BJ (cell line): Measurements from ENCODE around the gene CNTN3. TPM values are rescaled to one million over a fixed set of nuclear protein-coding genes. Genes with fewer than 3 reads are reported as not detected.

Source experiments
- CTCF ChIA-PET: fragments of 350-600 bp; formaldehyde crosslinking; extraction: SDS; loops from one replicate; lab custom pipeline; 2021; ENCODE audit warnings: antibody characterized with exemption, inconsistent platforms; lab: Yijun Ruan, JAX
- POLR2A ChIA-PET: fragments of 300-600 bp; sonication (Branson Sonifier 250); formaldehyde crosslinking; extraction: SDS; loops from one replicate; lab custom pipeline; 2021; ENCODE audit warnings: antibody characterized with exemption; lab: Charles Lee
- DNase-seq: peaks from one replicate; pipeline ENCODE4 v3.0.0-alpha.2; 2011; ENCODE audit warnings: low read depth
- H3K27me3 ChIP-seq: 2 replicates; pipeline ENCODE4 v1.6.0; 2011; ENCODE audit warnings: low read length; ENCODE audit not compliant: control insufficient read depth, insufficient read depth
- H3K36me3 ChIP-seq: 2 replicates; pipeline ENCODE4 v1.5.1; 2011; ENCODE audit warnings: low read length; ENCODE audit not compliant: control insufficient read depth, insufficient read depth
- H3K4me3 ChIP-seq: 2 replicates; pipeline ENCODE4 v1.5.1; 2011; ENCODE audit warnings: low read depth, mild to moderate bottlenecking, control low read depth, low read length
- CTCF ChIP-seq: IDR thresholded peaks from 2 replicates; pipeline ENCODE4 v1.5.1; 2011; ENCODE audit warnings: low read depth, mild to moderate bottlenecking, control low read depth, inconsistent platforms, low read length, moderate library complexity; ENCODE audit not compliant: insufficient read depth
- polyA plus RNA-seq: library from polyadenylated mRNA; depleted of rRNA; stranded (reverse); fragments of >200 nt; gene quantifications from 2 replicates; pipeline ENCODE4 v1.2.3, GENCODE V29; 2011

Gene CNTN3
- polyA plus RNA-seq, 1 experiment, result 2.6 TPM

- Histone ChIP-seq H3K36me3 (no peaks in the 10 kb centered on the region), H3K4me3 (peak overlapping the region; percentile 65), H3K27me3 (no peaks in the 10 kb centered on the region)
- POLR2A ChIA-PET, result no interaction called here
- CTCF ChIA-PET, result interaction anchor here (0.7 to 1.3 kb wide), 4 partner anchors 15 to 237 kb away, joined by 3 to 4 read pairs (median 4); no protein-coding TSS in a partner anchor
- no peak for DNase-seq
- TF ChIP-seq CTCF, result no peak
Measured at GRCh38 chr3:74613521-74614106, 845 bp downstream of the CNTN3 start.

- H3K36me3 ChIP-seq, result no peaks in the 10 kb centered on the region
- peak; percentile 30 for DNase-seq
- ChIA-PET CTCF (interaction anchor here (0.7 to 1.3 kb wide), 4 partner anchors 14 to 237 kb away, joined by 3 to 4 read pairs (median 4); no protein-coding TSS in a partner anchor), POLR2A (no interaction called here)
- no peaks in the 10 kb centered on the region for H3K27me3 ChIP-seq
- TF ChIP-seq CTCF, result no peak
- H3K4me3 ChIP-seq, result peak overlapping the region; percentile 65
Measured at GRCh38 chr3:74613060-74613459, 1.4 kb downstream of the CNTN3 start.

GRCh38 chr3:74611206-74611605, 3.3 kb downstream of the CNTN3 start:
- H3K4me3 ChIP-seq, result no peak overlapping the region

GRCh38 chr3:74607803-74608202, 6.7 kb downstream of the CNTN3 start:
- DNase-seq, result no peak
- Histone ChIP-seq H3K27me3 (no peaks in the 10 kb centered on the region), H3K4me3 (no peak overlapping the region), H3K36me3 (no peaks in the 10 kb centered on the region)
- ChIA-PET CTCF (no interaction called here), POLR2A (no interaction called here)
- TF ChIP-seq CTCF, result no peak

More at GRCh38 chr3:74611206-74611605, 3.3 kb downstream of the CNTN3 start:
- ChIA-PET CTCF (no interaction called here), POLR2A (no interaction called here)
- Histone ChIP-seq H3K36me3 (no peaks in the 10 kb centered on the region), H3K27me3 (no peaks in the 10 kb centered on the region)
- no peak for DNase-seq
- no peak for TF ChIP-seq CTCF

GRCh38 chr3:74606996-74607395, 7.5 kb downstream of the CNTN3 start:
- H3K27me3 ChIP-seq, result no peaks in the 10 kb centered on the region
- no peaks in the 10 kb centered on the region for H3K36me3 ChIP-seq
- TF ChIP-seq CTCF, result no peak
- no peak overlapping the region for H3K4me3 ChIP-seq
- no peak for DNase-seq
- ChIA-PET POLR2A (no interaction called here), CTCF (no interaction called here)
